ENCODE results near the gene TOM1L1.

DNA sequence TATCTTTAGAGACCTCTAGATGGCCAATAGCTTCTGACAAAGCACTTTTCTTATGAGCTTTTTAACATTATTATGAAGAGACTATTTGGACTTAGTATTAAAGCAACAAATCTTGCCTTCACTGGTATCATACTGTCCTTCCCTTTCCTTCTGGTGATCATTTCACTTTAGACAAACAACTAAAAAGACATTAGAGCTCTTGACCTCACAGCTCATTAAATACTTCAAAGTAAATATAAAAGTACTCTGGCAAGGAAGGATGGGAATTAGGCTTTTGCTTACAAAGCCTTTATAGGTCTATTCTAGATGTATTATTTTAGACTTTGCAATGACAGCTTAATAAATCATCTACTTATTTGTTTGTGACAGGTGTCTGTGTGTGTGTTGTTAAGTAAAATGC lies 79.0 kb downstream of the TOM1L1 start:
- TF ChIP-seq, protein P1, sequence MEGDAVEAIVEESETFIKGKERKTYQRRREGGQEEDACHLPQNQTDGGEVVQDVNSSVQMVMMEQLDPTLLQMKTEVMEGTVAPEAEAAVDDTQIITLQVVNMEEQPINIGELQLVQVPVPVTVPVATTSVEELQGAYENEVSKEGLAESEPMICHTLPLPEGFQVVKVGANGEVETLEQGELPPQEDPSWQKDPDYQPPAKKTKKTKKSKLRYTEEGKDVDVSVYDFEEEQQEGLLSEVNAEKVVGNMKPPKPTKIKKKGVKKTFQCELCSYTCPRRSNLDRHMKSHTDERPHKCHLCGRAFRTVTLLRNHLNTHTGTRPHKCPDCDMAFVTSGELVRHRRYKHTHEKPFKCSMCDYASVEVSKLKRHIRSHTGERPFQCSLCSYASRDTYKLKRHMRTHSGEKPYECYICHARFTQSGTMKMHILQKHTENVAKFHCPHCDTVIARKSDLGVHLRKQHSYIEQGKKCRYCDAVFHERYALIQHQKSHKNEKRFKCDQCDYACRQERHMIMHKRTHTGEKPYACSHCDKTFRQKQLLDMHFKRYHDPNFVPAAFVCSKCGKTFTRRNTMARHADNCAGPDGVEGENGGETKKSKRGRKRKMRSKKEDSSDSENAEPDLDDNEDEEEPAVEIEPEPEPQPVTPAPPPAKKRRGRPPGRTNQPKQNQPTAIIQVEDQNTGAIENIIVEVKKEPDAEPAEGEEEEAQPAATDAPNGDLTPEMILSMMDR (IDR thresholded peaks at IDR 0.05; ENCODE audit: insufficient read depth, low read length, poor library complexity, severe bottlenecking), result no peak
- no peak for TF ChIP-seq EZH2phosphoT487 (conservative IDR thresholded peaks at IDR 0.05; ENCODE audit: low read length)
